Activated T-cell treated with anti-CD3 and anti-CD28 coated beads for 48 hours (primary cell): ENCODE measurements around the gene GNG3.

ENCODE experiments used
- DNase-seq: peaks from one replicate; pipeline ENCODE4 v3.0.0-alpha.2; 2020; ENCODE audit warnings: low read depth

Gene GNG3

GRCh38 chr11:62757846-62758788, 50.6 kb downstream of the GNG3 start:
- no peak for DNase-seq
